Activated CD4-positive, alpha-beta T cell treated with anti-CD3 and anti-CD28 coated beads for 24 hours (primary cell): ENCODE data around the gene AR.

Experiments
- DNase-seq, 2 donors: peaks; one replicate each; pipeline ENCODE4 v3.0.0-alpha.2; 2020; ENCODE audit warnings: low read depth in 2 of 2

AR gene, protein sequence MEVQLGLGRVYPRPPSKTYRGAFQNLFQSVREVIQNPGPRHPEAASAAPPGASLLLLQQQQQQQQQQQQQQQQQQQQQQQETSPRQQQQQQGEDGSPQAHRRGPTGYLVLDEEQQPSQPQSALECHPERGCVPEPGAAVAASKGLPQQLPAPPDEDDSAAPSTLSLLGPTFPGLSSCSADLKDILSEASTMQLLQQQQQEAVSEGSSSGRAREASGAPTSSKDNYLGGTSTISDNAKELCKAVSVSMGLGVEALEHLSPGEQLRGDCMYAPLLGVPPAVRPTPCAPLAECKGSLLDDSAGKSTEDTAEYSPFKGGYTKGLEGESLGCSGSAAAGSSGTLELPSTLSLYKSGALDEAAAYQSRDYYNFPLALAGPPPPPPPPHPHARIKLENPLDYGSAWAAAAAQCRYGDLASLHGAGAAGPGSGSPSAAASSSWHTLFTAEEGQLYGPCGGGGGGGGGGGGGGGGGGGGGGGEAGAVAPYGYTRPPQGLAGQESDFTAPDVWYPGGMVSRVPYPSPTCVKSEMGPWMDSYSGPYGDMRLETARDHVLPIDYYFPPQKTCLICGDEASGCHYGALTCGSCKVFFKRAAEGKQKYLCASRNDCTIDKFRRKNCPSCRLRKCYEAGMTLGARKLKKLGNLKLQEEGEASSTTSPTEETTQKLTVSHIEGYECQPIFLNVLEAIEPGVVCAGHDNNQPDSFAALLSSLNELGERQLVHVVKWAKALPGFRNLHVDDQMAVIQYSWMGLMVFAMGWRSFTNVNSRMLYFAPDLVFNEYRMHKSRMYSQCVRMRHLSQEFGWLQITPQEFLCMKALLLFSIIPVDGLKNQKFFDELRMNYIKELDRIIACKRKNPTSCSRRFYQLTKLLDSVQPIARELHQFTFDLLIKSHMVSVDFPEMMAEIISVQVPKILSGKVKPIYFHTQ

GRCh38 chrX:67543818-67544217 is at the start of gene AR:
TSS of gene AR (plus strand) at chrX:67544021. CDS start at chrX:67545147, 1,126 bp downstream.
- no peak for DNase-seq

GRCh38 chrX:67500617-67501016 is 43.2 kb upstream of the AR start:
- no peak for DNase-seq

GRCh38 chrX:67503004-67503403 is 40.8 kb upstream of the AR start:
- no peak for DNase-seq

GRCh38 chrX:67503453-67503852 is 40.4 kb upstream of the AR start:
- DNase-seq, result no peak

DNA sequence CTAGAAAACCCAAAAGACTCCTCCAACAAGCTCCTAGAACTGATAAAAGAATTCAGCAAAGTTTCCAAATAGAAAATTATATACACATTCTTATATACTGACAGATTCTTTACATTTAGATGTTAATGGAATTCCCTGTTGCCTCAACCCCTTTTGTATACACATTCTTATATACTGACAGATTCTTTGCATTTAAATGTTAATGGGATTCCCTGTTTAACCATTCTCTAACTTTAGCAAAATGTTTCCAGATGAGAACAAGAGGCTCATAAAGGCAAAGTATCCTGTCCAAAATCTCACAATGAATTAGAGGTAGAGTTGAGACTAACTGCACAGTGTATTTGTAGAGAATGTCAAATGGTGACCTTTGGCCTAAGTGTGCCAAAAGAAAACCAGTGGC is 23.1 kb upstream of the AR start:
- DNase-seq, result no peak

DNA sequence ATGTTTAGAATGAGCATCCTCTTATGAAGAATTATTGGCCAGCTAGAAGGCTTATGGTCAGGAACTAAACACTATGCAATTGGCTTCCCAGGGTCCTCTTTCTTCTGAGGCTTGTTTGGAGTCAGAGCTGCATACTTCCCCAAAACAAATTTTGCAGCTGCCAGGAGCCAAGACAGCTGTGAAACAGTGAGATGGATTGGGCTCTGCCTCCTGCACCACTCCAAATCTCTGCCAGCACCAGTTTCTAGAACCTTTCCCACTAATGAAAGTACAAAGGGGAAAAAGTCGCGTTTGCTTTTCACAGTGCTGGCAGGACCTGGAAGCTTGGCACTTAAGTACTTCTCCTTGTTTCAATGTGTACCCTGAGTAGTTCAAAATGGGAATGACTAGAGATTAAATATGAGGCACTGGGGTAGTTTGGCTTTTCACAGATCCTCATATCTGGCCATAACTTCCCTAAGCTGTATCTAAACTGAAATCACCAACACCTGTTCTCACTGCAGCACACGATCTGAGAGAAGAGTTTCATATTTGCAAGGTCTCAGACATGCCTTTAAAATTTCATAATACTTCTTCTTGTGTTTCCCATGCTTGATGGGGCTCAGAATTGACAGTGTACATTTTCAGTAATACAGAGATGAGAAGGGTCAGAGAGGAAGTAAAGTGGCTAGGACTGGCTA is 20.7 kb upstream of the AR start:
- DNase-seq, result no peak

DNA sequence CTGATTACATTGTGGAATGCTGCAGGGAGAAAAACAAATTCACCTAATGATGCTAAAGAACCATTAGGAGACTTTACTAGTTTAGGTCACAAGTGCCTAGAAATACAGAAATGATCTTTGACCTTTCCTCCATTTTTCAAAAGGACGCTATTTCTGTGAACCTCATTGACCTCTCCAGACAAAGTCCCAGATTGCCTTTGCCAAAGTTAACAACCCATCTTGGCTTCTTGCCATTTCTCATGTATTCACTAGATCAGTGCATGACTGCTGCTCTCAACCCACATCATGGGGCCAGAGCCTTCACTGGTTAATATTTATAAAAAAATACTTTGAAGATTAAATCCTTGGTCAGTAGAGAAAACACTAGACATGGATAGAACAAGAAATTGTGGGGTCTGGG is 19.9 kb upstream of the AR start:
- DNase-seq, result no peak

DNA sequence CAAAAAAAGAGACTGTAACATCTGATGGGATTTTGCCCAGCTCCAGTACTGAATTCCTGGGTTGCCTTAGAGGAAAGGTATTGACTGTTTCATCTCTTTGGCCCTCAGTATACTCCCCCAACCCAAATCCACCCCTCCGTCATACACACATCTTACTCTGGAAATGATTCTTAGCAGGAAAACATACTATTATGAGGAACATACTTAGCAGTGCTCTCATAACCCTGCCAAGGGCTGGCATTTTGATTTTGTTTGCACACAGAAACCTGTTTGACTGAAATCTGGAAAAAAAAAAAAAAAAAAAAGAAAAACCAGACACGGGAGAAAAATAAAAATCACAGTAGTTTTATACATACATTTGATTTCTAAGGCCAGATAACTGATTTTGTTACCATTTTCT is 19.4 kb upstream of the AR start:
- no peak for DNase-seq

DNA sequence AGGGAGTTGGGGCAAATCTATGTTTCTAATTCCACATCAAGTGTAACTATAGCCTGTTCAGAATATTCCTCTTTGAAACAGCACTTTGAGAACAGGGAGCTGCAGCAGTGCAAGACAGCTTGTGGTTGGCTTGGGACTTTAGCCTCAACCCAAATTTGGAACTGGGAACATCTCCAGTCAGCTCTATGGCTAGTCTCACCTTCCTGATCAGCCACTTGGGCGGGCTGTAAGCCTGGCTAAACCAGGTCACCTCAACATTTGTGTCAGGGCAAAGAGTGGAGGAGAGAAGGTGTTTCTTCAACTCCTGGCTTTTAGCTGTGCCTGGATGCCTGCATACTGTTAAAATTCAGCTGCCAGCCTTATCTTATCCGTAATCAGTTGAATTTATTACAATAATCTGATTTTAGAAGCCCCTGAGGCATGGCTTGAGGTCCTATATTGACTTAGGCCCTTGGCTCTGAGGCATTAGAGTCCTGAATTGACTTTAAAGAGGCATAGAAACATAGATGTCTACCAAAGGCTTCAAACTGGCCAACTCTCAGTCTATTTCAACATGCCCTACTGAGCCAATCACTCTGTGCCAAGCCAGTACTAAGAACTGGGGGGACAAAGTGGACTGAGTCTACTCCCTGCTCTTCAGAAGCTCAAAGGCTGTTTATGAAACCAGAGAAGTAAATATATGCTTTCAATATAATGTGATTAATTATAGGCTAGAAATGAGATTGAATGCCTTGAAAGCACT is 18.7 kb upstream of the AR start:
- no peak for DNase-seq

- no peak for DNase-seq
Observed at GRCh38 chrX:67536564-67536963, 7.3 kb upstream of the AR start.

DNA sequence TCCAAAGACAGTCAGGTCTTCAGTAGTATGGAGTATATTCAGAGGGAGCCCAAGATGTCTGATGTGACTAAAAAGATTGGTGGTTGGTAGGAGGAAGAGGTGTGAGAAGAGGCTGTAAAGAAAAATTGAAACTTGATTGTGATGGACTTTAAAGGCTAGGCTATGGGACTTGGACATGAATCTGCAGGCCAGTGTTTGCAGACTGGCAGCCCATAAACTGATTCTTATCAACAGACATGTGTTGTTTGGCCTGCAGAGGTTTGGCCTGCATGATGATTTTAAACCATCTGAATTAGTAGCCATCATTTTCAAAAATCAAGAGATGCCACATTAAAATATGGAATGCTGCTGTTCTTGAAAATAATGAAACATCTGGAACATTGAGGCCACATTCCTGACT is 5.4 kb upstream of the AR start:
- no peak for DNase-seq

GRCh38 chrX:67544281-67545035 is 637 bp downstream of the AR start:
- DNase-seq, result no peak

DNA sequence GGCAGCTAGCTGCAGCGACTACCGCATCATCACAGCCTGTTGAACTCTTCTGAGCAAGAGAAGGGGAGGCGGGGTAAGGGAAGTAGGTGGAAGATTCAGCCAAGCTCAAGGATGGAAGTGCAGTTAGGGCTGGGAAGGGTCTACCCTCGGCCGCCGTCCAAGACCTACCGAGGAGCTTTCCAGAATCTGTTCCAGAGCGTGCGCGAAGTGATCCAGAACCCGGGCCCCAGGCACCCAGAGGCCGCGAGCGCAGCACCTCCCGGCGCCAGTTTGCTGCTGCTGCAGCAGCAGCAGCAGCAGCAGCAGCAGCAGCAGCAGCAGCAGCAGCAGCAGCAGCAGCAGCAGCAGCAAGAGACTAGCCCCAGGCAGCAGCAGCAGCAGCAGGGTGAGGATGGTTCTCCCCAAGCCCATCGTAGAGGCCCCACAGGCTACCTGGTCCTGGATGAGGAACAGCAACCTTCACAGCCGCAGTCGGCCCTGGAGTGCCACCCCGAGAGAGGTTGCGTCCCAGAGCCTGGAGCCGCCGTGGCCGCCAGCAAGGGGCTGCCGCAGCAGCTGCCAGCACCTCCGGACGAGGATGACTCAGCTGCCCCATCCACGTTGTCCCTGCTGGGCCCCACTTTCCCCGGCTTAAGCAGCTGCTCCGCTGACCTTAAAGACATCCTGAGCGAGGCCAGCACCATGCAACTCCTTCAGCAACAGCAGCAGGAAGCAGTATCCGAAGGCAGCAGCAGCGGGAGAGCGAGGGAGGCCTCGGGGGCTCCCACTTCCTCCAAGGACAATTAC is 1.4 kb downstream of the AR start:
- DNase-seq, result no peak

DNA sequence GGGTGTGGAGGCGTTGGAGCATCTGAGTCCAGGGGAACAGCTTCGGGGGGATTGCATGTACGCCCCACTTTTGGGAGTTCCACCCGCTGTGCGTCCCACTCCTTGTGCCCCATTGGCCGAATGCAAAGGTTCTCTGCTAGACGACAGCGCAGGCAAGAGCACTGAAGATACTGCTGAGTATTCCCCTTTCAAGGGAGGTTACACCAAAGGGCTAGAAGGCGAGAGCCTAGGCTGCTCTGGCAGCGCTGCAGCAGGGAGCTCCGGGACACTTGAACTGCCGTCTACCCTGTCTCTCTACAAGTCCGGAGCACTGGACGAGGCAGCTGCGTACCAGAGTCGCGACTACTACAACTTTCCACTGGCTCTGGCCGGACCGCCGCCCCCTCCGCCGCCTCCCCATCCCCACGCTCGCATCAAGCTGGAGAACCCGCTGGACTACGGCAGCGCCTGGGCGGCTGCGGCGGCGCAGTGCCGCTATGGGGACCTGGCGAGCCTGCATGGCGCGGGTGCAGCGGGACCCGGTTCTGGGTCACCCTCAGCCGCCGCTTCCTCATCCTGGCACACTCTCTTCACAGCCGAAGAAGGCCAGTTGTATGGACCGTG is 2.2 kb downstream of the AR start:
- DNase-seq, result no peak

DNA sequence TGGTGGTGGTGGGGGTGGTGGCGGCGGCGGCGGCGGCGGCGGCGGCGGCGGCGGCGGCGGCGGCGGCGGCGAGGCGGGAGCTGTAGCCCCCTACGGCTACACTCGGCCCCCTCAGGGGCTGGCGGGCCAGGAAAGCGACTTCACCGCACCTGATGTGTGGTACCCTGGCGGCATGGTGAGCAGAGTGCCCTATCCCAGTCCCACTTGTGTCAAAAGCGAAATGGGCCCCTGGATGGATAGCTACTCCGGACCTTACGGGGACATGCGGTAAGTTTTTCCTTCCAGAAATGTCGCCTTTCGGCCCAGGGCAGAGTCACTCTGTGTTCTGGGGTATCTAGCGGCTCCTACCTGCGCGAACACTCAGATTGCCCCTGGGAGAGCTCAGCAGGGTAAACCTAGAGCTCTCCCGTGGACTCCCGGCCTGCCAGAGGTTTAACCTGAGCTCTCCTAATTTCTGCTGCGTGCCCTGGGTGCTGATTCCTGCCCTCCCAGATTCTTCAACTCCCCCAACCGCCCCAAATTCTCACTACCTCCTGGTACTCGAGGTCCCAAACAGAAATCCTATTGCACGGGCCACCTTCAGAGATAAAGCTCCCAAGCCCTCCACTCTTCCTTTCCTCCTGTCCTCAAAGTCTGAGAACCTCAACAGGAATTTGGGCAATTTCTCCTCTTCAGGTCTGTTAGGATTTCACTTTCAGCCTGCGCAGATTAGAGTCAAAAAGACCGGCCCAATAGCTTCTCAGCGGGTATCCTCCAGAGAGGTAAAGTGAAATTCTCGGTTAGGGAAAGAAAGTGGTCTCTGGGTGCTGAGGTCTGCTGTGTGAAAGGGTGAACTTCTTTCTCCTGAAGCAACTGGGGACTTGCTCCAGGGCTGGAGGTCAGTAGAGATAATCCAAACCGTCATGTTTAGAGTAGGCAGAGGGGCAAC is 2.9 kb downstream of the AR start:
- DNase-seq, result no peak

DNA sequence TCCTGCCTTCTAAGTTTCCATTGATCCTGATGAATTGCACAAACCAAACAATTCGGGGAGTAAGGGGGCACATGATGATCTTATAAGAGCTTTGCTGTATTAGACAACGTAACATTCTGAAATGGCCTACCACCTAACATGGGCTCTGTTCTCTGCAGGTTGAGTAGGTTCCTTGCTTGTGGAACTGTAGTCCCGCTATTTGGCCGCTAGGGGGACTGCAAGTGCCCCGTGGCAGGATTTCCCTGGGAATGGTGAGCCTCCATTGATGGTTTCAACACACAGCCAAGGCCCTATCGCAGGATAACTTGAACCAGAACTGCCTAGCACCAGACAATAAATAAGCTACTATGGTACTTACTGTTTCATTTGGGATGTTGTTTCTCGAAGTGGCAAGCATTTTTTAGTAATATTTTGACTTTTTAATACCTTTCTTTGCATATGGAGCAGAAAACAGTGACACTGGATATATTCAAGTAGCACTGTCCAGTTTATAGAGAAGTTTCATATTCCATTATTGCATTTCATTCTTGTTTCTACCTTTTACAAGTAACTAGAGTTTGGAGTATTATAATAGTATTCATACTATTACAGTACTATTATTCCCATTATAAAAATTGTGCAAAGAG is 11.9 kb downstream of the AR start:
- no peak for DNase-seq

GRCh38 chrX:67558267-67558666 is 14.4 kb downstream of the AR start:
- DNase-seq, result no peak
